GM19043 (cell line): Measurements from ENCODE around the gene ASPSCR1.

Experiments
- ATAC-seq: cut with Tn5 transposase; IDR thresholded peaks from one replicate; pipeline ENCODE4 v1.9.1; 2021; ENCODE audit warnings: low read depth; ENCODE audit not compliant: unreplicated experiment

The ASPSCR1 gene

DNA sequence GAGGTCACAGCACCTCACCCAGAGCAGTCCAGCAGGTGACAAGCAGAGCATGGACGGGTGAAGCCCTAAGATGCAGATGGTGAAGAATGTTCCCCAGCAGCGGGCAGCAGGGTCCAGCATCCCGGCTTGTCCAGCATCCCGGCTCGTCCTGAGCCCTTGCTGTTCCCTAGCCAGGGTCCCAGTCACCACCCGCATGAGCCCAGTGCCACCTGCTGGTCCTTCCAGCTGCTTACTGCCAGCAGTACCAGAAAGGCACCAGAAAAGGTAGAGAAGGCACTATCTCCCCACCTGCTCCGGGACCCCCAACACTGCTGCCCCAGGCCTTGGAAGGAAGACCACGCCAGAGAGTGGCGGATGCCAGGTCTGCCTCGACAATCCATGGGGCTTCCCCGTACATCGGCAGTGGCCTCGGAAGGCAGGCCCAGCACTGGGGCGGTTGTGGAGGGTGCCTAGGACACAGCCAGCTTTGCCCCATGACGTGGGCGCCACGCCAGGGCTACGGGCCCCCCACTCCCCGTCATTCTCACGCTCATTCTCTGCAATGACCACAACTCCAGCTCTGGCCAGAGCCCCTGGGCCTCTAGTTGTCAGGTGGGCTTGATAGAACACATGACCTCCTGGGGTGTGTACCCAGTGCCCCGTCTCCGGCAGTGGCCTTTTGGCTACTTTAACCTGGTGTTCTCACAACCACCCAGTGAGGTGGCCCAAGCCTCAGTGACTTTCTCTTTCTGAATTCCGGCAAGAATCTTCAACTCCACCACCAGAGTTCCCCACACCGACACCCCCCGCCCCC lies 43.9 kb downstream of the ASPSCR1 start:
- ATAC-seq, result no peak

DNA sequence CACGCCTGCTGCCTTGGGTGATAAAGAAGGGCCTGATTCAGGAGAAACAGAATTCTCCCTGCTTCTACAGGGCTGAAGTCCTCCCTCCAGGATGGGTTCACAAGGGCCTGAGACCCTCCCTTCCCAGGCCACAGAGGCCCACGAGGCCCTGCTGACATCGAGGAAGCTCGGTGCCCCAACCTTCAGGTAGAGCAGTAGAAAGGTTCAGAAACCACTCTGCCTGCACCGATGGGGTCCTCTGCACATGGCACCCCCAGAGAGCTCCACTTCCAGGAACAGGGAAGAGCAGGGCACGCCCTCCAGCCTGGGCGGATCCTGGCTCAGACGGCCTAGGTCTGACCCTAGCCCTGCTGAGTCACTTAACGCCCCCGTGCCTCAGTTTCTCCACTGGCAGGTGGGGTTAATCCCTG lies 44.5 kb downstream of the ASPSCR1 start:
- ATAC-seq, result no peak

DNA sequence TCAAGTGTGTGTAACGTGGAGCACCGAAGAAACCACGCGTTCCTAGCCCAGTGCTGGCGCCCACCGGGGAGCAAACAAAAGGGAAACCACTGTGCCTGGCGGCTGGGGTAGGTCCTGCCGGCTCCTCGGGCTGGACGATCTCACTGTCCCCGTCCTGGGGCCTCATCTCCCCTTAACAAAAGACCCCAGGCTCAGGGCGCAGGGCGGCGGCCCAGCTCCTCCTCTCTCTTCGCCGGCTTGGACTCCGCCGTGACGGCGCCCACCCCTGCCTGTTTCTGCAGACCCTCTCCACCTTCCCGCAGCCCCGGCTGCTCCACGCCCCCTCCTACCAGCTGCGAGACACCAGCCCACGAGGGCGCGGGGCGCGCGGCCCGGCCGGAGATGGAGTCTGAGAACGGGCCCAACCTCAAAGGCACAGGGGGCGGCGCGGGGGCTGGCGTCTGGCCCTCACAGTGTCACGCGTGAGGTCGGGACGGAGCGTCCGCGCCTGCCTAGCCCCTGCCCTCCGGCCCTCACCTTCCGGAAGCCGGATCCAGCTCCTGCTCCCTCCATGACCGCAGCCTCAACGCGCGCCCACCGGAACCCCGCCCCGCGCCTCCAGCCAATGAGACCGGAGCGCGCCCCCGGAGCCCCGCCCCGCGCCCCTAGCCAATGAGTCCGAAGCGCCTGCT lies 45.0 kb downstream of the ASPSCR1 start, which contains the start of gene CENPX:
CENPX (minus strand) TSS at position 569 of the 671 bp plus-strand sequence; CDS start at position 552, 17 bp downstream.
- ATAC-seq, result no peak

DNA sequence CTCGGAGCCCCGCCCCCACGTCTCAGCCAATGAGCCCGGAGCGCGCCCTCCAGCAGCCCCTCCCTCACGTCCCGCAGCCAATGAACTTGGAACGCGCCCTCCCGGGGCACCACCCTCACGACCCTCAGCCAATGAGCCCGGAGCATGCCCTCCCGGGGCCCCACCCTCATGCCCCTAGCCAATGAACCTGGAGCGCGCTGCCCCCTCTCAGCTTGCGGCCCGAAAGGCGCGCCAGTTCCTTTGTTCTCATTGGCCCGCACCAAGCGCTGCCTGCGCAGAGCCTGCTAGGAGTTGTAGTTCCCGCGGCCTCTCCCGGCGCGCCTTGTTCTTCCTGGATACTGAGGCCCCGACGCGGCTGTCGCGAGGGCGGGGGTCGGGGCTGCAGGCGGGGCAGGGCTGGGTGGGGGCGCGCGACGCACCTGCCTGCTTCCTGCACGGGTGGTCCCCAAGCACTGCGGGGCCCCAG lies 45.6 kb downstream of the ASPSCR1 start, which contains the start of gene LRRC45:
LRRC45 (plus strand) TSS at position 325 of the 466 bp plus-strand sequence. CDS start 339 bp downstream, outside the sequence.
- peak; percentile 89 for ATAC-seq

DNA sequence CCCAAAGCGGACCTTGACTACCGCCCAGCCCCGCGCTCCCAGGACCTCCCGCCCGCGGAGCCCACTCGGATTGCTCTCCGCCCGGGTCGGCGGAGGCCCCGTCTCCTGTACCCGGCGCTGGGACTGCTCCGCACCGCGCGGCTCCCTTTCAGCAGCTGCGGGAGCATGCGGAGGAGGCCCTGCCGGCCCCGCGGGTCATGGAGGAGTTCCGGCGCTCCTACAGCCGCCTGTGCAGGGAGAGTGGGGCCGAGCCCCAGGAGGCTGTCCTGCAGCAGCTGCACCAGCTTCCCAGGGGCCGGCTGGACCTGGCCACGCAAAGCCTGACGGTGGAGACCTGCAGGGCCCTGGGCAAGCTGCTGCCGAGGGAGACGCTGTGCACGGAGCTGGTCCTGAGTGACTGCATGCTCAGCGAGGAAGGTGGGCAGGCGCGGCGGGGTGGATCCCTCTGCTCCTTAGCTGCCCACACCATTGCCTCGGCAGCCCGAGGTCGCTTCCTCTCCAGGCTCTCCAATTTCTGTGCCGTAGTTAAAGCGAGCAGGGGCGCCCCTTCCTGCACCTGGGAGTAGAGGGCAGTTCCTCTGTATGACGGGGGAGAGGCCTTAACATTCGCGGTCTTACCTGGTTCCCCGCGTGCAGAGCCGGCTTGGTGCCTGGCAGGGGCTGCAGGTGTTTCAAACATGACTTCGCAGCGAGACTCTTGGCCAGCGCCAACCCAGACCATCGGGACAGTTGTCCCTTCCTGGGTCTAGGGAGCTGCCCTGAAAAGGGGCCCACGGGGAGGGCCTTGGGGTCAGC lies 46.2 kb downstream of the ASPSCR1 start:
- no peak for ATAC-seq

DNA sequence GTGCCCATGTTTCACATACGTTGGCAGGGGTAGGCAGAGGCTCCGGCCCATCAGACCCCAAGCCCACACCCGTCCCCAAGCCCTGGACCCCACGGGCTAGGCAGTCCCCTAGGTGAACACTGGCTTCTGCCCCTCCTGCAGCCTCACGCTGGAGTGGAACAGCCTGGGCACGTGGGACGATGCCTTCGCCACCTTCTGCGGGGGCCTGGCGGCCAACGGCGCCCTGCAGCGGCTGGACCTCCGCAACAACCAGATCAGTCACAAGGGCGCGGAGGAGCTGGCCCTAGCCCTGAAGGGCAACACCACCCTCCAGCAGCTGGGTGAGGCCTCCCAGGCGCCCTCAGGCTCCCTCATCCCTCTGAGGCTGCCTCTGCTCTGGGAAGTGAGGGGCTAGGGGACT lies 47.4 kb downstream of the ASPSCR1 start:
- no peak for ATAC-seq

DNA sequence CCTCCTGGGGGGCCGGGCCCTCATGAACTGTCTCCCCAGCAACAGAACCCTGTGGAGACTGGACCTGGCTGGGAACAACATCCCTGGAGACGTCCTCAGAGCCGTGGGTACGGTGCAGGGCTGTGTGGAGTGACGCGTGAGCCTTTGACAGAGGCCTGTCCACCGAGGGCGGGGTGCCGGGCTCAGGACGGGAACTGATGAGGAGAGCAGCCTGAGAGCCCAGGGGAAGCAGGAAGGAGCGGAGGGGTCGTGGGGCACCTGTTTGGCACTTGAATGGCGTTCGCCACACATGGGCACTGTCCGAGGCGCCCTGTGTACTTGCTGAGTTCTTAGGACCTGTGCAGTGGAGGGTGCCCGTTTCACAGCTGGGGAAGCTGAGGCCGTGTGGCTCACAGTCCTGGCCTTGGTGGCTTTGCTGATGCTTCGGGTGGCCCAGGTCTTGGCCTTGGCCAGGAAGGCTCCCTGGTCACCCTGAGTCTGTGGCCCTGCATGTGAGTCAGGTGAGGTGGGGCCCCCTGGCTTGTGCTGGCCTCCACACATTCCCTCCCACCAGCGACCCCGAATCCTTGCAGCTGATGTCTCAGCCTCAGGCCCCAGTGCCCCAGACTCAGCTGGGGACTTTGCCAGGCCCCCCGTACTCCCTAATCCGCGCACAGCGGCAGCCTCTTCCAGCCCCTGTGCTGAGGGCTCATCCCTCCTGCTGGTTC lies 48.1 kb downstream of the ASPSCR1 start:
- ATAC-seq, result no peak

DNA sequence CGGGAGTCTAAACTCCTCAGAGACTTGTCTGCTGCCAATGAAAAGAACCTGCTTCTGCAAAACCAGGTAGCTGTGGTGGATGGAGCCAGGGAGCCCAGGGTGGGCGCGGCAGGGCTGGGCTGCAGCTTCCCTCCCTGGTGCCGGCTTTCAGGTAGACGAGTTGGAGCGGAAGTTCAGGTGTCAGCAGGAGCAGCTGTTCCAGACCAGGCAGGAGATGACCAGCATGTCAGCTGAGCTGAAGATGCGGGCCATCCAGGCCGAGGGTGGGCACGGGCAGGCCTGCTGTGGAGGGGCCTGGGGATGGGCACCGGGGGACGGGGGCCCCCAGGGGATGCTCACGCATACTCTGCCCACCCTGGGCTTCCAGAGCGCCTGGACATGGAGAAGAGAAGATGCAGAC lies 50.8 kb downstream of the ASPSCR1 start:
- ATAC-seq, result no peak

DNA sequence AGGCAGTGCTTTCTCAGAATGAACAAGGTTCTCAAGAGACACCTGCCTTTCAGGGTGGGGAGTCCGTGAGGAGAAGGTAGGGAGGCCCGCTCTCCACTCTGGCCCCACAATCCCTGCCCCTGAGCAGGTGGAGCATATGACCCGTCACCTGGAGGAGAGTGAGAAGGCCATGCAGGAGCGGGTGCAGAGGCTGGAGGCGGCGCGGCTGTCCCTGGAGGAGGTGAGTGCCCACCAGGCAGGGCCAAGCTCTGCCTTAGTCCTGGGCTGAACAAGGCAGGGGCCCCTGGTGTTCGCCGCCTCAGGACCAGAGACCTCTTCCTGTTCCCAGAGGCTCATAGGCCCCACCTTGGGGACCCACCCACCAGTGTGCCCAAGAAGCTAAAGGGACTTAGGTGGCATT lies 51.5 kb downstream of the ASPSCR1 start:
- no peak for ATAC-seq

DNA sequence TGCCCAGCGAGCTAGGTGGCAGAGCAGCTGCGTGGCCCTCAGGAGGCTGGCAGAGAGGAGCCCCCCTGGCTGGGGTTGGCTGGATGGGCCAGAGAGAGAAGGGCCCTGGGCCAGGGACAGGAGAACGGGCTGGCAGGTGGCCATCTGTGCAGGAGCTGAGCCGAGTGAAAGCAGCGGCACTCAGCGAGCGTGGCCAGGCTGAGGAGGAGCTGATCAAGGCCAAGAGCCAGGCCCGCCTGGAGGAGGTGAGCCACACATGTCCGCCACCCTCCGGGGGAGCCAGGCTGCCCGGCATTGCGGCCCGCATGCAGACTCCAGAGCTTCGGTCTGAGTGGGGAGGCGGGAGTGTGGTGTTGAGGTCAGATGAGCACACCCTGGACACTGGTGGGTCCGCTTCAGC lies 52.0 kb downstream of the ASPSCR1 start:
- ATAC-seq, result no peak

DNA sequence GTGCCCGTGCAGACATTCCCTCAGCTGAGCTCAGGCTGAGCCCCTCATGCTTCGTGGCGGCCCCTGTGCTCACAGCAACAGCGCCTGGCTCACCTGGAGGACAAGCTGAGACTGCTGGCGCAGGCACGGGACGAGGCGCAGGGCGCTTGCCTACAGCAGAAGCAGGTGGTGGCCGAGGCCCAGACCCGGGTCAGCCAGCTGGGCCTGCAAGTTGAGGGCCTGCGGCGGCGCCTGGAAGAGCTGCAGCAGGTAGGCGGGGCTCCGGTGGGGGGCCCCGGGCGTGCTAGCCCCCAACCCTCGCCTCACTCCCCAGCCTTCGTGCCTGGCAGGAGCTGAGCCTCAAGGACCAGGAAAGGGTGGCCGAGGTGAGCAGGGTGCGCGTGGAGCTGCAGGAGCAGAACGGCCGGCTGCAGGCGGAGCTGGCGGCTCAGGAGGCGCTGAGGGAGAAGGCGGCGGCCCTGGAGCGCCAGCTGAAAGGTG lies 52.6 kb downstream of the ASPSCR1 start:
- no peak for ATAC-seq

DNA sequence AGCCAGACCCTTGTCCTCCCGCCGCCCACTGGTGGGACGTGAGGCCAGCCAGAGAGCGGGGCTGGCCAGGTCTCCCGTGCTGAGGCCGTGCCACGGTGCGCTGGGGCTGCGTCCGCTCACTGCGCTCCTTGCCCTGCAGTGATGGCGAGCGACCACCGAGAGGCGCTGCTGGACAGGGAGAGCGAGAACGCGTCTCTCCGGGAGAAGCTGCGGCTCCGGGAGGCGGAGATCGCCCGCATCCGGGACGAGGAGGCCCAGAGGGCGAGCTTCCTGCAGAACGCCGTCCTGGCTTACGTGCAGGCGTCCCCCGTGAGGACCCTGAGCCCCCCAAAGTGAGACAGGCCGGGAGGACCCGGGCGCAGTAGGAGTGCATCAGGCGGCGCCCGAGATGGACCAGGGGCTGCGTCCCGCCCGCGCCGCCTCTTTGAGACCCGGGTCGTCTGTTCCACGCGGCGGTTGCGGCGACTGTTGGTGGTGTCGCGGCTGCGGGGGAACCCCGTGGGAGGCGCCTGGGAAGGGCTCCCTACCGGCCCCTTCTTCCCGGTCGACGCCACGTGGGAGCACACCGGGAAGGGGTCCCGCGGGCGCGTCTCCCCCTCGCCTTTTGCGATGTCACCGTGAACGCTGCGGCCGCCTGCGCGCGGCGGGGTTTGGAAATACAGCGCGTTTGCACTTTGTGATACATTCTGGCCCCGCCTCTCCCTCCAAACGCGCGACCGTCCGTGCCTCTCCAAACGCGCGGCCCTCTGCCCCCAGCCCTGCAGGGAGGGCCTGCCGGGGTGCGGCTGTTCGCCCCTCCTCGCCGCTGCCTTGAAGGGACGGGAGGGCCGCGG lies 53.3 kb downstream of the ASPSCR1 start:
- no peak for ATAC-seq

DNA sequence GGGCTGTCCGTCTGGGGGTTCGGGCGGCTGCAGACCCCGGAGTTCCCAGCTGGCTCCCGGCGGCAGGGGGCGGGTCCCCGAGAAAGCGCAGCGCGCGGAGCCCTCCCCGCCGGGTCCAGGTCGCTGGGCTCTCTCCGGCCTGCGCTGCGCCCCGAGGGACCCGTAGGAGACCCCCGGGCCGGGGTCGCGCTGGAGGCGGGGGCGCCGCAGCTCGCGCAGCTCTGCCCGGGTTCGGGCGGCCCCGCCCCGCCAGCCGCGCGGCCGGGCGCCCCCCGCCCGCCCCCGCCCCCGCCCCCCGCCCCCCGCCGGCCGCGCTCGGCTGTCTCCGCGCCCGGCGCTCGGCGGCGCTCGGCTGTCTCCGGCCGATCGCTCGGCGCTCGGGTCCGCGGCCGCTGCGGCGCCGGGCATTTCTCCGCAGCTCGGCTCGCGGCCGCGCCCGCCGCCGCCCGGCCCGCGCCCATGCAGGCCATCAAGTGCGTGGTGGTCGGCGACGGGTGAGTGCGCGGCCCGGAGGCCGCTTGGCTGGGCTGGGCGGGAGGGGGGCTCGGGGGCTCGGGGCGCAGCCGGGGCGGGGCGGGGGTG lies 54.0 kb downstream of the ASPSCR1 start, which contains the start of gene RAC3:
RAC3 (plus strand) TSS at position 376 of the 582 bp plus-strand sequence; CDS start at position 460, 84 bp downstream.
- ATAC-seq, result no peak

DNA sequence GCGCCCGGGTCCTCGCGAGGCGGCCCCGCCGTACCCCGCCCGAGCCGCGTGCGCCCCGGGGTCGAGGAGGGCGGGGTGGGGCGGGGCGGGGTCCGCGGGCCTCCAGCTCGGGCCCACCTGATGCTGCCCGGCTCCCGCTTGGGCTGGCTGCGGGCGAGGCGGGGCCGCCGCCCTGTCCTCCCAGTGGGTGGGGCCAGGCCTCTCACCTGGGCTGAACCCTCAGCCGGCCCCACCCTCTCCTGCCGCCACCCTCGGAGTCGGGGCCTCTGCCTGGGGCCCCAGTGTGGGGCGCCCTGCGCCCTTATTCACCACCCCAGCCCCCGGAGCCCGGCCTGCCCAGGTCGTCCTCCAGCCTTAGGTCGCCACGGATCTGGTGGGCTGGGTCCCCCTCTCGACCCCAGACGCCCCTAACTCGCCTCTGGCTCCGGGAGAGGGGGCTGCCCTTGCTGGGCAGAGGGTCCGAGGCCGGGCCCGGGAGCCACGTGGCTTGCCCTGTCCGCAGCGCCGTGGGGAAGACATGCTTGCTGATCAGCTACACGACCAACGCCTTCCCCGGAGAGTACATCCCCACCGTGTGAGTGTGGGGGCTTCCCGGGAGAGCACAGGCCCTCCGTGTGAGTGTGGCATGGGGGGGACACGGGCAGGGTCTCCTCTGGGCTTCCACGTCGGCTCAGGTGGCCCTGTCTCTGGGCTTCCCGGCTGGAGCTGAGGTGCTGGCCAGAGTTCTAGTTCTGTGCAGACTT lies 54.6 kb downstream of the ASPSCR1 start:
- no peak for ATAC-seq

DNA sequence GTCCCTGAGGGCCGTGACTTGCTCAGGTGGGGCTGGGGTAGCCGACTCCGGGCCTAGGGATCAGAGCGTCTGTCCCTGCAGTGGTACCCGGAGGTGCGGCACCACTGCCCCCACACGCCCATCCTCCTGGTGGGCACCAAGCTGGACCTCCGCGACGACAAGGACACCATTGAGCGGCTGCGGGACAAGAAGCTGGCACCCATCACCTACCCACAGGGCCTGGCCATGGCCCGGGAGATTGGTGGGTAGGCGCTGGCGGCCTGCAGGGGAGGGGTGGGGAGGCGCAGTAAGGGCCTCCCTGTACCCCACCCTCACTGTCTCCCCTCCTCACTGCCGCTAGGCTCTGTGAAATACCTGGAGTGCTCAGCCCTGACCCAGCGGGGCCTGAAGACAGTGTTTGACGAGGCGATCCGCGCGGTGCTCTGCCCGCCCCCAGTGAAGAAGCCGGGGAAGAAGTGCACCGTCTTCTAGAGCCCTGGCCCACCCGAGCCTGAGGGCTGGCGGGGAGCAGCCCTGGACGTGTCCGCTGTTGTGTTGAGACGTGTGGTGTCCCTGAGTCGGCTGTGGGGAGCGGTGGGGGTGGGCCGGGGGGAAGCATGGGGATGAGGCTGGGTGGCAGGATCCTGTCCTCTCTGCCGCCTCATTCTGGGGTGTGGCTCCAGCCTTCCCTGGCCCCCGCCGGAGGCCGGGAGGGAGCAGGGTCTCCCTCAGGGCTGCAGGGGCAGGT lies 56.1 kb downstream of the ASPSCR1 start:
- ATAC-seq, result no peak

DNA sequence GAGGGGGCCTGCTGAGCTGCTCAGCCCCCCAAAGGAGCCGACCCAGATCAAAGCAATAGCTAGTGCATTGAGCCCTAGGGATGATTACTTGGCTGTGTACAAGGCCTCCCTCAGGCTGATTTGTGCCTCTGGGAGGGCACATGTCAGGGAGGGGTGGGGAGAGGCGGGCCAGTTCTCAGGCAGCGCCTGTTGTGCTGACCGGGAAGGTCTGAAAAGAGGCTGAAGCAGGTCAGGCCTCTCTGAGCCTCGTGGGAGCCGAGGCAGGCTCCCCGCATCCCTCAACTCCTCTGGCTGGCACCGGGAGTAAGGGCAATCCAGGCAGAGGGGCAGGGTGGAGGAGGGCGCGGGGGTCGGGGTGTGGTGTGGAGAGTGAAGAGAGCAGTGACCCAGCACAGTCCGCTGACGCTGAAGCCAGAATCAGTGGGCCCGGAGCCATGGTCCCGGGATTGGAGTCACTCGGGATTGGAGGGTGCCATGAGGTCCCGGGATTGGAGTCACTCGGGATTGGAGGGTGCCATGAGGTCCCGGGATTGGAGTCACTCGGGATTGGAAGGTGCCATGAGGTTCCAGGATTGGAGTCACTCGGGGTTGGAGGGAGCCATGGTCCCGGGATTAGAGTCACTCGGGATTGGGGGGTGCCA lies 57.1 kb downstream of the ASPSCR1 start:
- no peak for ATAC-seq

DNA sequence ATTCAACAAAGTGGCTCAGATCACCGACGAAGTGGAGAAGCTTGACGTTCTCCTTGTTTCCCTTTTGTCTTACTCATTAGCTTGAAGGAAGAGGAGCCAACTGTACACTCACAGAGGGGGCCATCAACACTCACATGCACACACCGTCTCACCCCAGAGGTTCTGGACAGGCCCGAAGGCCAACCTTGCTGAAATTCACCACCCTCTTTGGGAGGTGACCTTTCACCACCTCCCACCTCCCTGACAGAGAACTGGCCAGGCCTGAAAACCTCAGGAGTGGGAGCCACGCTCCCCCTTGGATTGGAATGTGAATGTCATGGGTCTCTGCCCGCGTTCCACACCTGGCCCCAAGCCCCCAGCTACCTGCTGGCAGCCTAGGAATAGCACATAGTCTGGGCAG lies 58.1 kb downstream of the ASPSCR1 start:
- no peak for ATAC-seq
